A549 (cell line): ENCODE measurements around the gene SARS2. TPM values are rescaled to one million over a fixed set of nuclear protein-coding genes. Genes with fewer than 3 reads are reported as not detected.
A peak's percentile ranks its signal among the peaks of the same experiment; 100 is the strongest.

Source experiments
- ATAC-seq, 2 experiments: fragments of 200-7000 bp in 1 of 2; fragments of >200 bp in 1 of 2; cut with Nextera tagmentation in 1 of 2; cut with Tn5 transposase in 1 of 2; 3 replicates each; pipeline versions ENCODE4 v1.8.0 to v1.9.1; 2018 to 2020; ENCODE audit warnings: mild to moderate bottlenecking in 1 of 2, moderate library complexity in 1 of 2
- CTCF ChIA-PET: fragments of 300-600 bp; sonication (Branson Sonifier 250); formaldehyde crosslinking; extraction: SDS; loops from one replicate; lab custom pipeline; 2021; ENCODE audit warnings: antibody characterized with exemption, inconsistent platforms; lab: Yijun Ruan, JAX
- POLR2A ChIA-PET: fragments of 350-600 bp; formaldehyde crosslinking; extraction: SDS; loops from one replicate; lab custom pipeline; 2021; ENCODE audit warnings: antibody characterized with exemption, inconsistent platforms; lab: Yijun Ruan, JAX
- DNase-seq, 2 experiments: peaks; one replicate each; pipeline versions ENCODE4 v3.0.0 to v3.0.0-alpha.2; 2011 to 2016; ENCODE audit warnings: low read depth in 1 of 2, low spot score in 1 of 2
- FAIRE-seq: peaks from 2 replicates; lab custom pipeline; 2011; peaks lifted over from hg19 to GRCh38; lab: Jason Lieb, UNC
- H3K27ac ChIP-seq, 2 experiments: fragments of >200 bp; sonication (Bioruptor Twin); formaldehyde crosslinking; 3 replicates each; pipeline ENCODE4 v1.5.1; 2016 to 2017
- H3K4me1 ChIP-seq: fragments of >200 bp; sonication (Bioruptor Twin); formaldehyde crosslinking; 3 replicates; pipeline ENCODE4 v1.6.1; 2016
- H3K4me2 ChIP-seq: fragments of >200 bp; sonication (Bioruptor Twin); formaldehyde crosslinking; 3 replicates; pipeline ENCODE4 v1.6.1; 2016
- H3K4me3 ChIP-seq: fragments of >200 bp; sonication (Bioruptor Twin); formaldehyde crosslinking; 3 replicates; pipeline ENCODE4 v1.5.1; 2016
- H3K9me3 ChIP-seq: fragments of >200 bp; sonication (Bioruptor Twin); formaldehyde crosslinking; 3 replicates; pipeline ENCODE4 v1.6.1; 2016
- CBX2 ChIP-seq: fragments of 200-600 bp; sonication (generic); IDR thresholded peaks from 2 replicates; pipeline ENCODE4 v1.6.1; 2016; ENCODE audit warnings: low read depth, mild to moderate bottlenecking, borderline replicate concordance
- EHF ChIP-seq: fragments of 250-450 bp; sonication (Bioruptor Pico); IDR thresholded peaks from 2 replicates; pipeline ENCODE4 v1.5.0; 2020; ENCODE audit warnings: mild to moderate bottlenecking
- EHMT2 ChIP-seq: fragments of 200-600 bp; sonication (generic); IDR thresholded peaks from 2 replicates; pipeline ENCODE4 v1.6.1; 2016; ENCODE audit warnings: antibody characterized with exemption, low read depth, mild to moderate bottlenecking, moderate library complexity
- FOXS1 ChIP-seq: fragments of 250-450 bp; sonication (Bioruptor Pico); IDR thresholded peaks from 2 replicates; pipeline ENCODE4 v1.5.0; 2020; ENCODE audit warnings: mild to moderate bottlenecking, moderate library complexity
- HEYL ChIP-seq: fragments of 250-450 bp; sonication (Bioruptor Pico); IDR thresholded peaks from 2 replicates; pipeline ENCODE4 v1.8.0; 2021; ENCODE audit warnings: mild to moderate bottlenecking, moderate library complexity
- HOXA7 ChIP-seq: fragments of 250-450 bp; sonication (Bioruptor Pico); IDR thresholded peaks from 2 replicates; pipeline ENCODE4 v1.5.0; 2020; ENCODE audit warnings: mild to moderate bottlenecking, moderate library complexity
- JUN ChIP-seq, 2 experiments: fragments of >200 bp; sonication (Bioruptor Twin); formaldehyde crosslinking; IDR thresholded peaks; 2 replicates in 1 of 2; 3 replicates in 1 of 2; pipeline ENCODE4 v1.6.1; 2016 to 2017
- NFE2L2 ChIP-seq: fragments of 150-350 bp; conservative IDR thresholded peaks from 2 replicates; pipeline ENCODE4 v1.6.1; 2014; ENCODE audit warnings: low read length
- PHF8 ChIP-seq: fragments of 200-600 bp; sonication (generic); IDR thresholded peaks from 2 replicates; pipeline ENCODE4 v1.6.1; 2016; ENCODE audit warnings: low read depth, mild to moderate bottlenecking, antibody characterized with exemption, moderate library complexity, borderline replicate concordance
- POLR2A ChIP-seq: IDR thresholded peaks from 2 replicates; pipeline ENCODE4 v1.6.1; 2012; ENCODE audit warnings: mild to moderate bottlenecking, low read length
- POLR2AphosphoS2 ChIP-seq: conservative IDR thresholded peaks from 2 replicates; pipeline ENCODE4 v1.6.1; 2012; ENCODE audit warnings: low read length, improper control_type of control experiment, inconsistent platforms
- RAD21 ChIP-seq, 2 experiments: fragments of >200 bp in 1 of 2; sonication (Bioruptor Twin) in 1 of 2; formaldehyde crosslinking in 1 of 2; IDR thresholded peaks in 1 of 2; conservative IDR thresholded peaks in 1 of 2; 2 replicates in 1 of 2; 3 replicates in 1 of 2; pipeline ENCODE4 v1.6.1; 2012 to 2018; ENCODE audit warnings: inconsistent platforms in 1 of 2
- RCOR1 ChIP-seq: fragments of 150-350 bp; IDR thresholded peaks from 2 replicates; pipeline ENCODE4 v1.6.1; 2014; ENCODE audit warnings: antibody characterized with exemption, low read length, low read depth
- SMC3 ChIP-seq: fragments of >200 bp; sonication (Bioruptor Twin); formaldehyde crosslinking; IDR thresholded peaks from 3 replicates; pipeline ENCODE4 v1.6.1; 2018; ENCODE audit warnings: inconsistent platforms
- ZFP36 ChIP-seq: fragments of 450-650 bp; IDR thresholded peaks from 2 replicates; pipeline ENCODE4 v1.6.1; 2014; ENCODE audit warnings: borderline replicate concordance; ENCODE audit not compliant: partially characterized antibody
- ZSCAN20 ChIP-seq: fragments of 250-450 bp; sonication (Bioruptor Pico); IDR thresholded peaks from 2 replicates; pipeline ENCODE4 v1.8.0; 2022; ENCODE audit warnings: mild to moderate bottlenecking, moderate library complexity
- WGBS: methylation state at CpG from one replicate; pipeline ENCODE4 v1.1.6; 2017; ENCODE audit errors: missing lambda C conversion rate; 5-methylcytosine and 5-hydroxymethylcytosine counted together
- polyA plus RNA-seq, 4 experiments: library from polyadenylated mRNA; depleted of rRNA in 3 of 4; stranded (reverse); fragments of >200 nt; fragmentation: RNase III in 1 of 4; extraction: RNeasy Plus Mini Kit Qiagen cat#74134 plus additional on column Dnase treatment in 1 of 4; gene quantifications; 2 replicates in 3 of 4; 3 replicates in 1 of 4; pipeline ENCODE4 v1.2.3, GENCODE V29; 2011 to 2017
- TF ChIP-seq, protein P1 (sequence below): fragments of >200 bp; sonication (Bioruptor Twin); formaldehyde crosslinking; IDR thresholded peaks from 3 replicates; pipeline ENCODE4 v1.5.1; 2016
- TF ChIP-seq, protein P2 (sequence below): IDR thresholded peaks from 2 replicates; pipeline ENCODE4 v1.6.1; 2012
- TF ChIP-seq, protein P3 (sequence below): fragments of 200-600 bp; sonication (generic); IDR thresholded peaks from 2 replicates; pipeline ENCODE4 v1.6.1; 2016; ENCODE audit warnings: antibody characterized with exemption, mild to moderate bottlenecking, moderate library complexity
- TF ChIP-seq, protein P4 (sequence below): IDR thresholded peaks from 2 replicates; pipeline ENCODE4 v1.6.1; 2012

The SARS2 gene
- polyA plus RNA-seq, 2 of the 4 experiments (the other 2 are of a cell fraction) = 46.1 to 93.4 TPM

DNA sequence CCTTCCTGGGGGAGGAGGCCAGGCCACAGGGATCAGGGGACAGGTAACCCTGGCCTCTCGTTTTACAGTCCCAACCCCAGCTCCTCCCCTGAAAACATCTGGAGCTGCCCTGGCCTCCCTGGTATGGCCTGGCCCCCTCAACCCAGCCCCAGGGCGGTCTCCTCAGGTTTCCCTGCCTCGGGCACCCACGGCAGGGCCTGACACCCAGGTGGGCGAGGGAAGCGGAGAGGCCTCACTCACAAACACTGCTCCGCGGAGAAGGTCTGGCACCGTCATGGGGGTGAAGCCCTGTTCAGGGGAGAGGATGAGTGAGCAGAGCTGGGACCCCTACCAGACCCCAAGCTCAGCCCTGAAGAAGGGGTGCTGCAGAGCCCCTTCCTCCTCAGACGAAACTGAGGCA is 12.0 kb downstream of the SARS2 start (continued):
- no peak for TF ChIP-seq PHF8
- TF ChIP-seq, protein P1, sequence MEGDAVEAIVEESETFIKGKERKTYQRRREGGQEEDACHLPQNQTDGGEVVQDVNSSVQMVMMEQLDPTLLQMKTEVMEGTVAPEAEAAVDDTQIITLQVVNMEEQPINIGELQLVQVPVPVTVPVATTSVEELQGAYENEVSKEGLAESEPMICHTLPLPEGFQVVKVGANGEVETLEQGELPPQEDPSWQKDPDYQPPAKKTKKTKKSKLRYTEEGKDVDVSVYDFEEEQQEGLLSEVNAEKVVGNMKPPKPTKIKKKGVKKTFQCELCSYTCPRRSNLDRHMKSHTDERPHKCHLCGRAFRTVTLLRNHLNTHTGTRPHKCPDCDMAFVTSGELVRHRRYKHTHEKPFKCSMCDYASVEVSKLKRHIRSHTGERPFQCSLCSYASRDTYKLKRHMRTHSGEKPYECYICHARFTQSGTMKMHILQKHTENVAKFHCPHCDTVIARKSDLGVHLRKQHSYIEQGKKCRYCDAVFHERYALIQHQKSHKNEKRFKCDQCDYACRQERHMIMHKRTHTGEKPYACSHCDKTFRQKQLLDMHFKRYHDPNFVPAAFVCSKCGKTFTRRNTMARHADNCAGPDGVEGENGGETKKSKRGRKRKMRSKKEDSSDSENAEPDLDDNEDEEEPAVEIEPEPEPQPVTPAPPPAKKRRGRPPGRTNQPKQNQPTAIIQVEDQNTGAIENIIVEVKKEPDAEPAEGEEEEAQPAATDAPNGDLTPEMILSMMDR = no peak

DNA sequence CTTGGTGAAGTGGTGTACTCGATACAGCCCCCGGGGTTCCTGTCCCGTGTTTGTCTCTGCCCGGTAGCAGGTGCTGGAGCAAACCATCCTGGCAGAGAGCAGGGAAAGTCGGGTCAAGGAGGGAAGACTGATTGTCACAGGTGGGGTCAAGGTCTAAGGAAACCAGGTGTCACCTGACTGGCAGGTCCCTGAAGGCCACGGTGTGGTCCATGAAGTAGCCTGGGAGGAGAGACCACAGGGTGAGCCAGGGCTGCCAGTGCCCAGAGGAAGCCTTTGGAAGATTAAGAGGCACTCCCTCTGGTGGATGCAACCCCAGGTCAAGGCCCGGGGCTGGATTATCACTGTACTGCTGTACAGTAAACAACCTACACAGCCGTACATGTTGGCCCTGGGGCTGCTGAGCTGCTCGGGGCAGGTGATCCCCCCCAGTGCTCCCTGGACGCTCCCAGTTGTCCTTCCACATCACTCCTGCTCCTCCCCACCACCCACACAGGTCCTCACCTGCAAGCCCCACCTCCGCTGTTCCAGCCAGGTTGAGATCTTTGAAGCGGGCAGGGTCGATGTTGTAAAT is 12.6 kb downstream of the SARS2 start:
- WGBS = 53% methylated on average over 13 of the region's 13 CpGs
- FAIRE-seq = peak; percentile 96
- ChIA-PET POLR2A (interaction anchor here (0.7 to 4.0 kb wide), 2 partner anchors 13 to 515 kb away, joined by 3 to 20 read pairs; partner anchors contain the start of genes FAM98C, MRPS12 and SARS2), CTCF (interaction anchor here (0.8 to 4.1 kb wide), 25 partner anchors 11 to 515 kb away, joined by 3 to 105 read pairs (median 5); partner anchors contain the start of genes FAM98C, HNRNPL, MRPS12 and NFKBIB)
- ATAC-seq = peak; percentile 72 to 84
- H3K4me3 ChIP-seq = no peak overlapping the region
- H3K9me3 ChIP-seq = no peaks in the 10 kb centered on the region
- peak overlapping the region in 1 of 2 experiments; percentile 14; a peak in 1 of 6 replicates for H3K27ac ChIP-seq
- TF ChIP-seq HOXA7 (CRISPR knock-in tag) = no peak
- TF ChIP-seq CBX2 = no peak
- TF ChIP-seq POLR2A = no peak
- TF ChIP-seq SMC3 = peak; percentile 65
- TF ChIP-seq, protein P1 = peak; percentile 49
- TF ChIP-seq JUN (IDR thresholded peaks at IDR 0.05) = no peak
- no peak for TF ChIP-seq EHF (CRISPR knock-in tag)
- TF ChIP-seq, protein P2, sequence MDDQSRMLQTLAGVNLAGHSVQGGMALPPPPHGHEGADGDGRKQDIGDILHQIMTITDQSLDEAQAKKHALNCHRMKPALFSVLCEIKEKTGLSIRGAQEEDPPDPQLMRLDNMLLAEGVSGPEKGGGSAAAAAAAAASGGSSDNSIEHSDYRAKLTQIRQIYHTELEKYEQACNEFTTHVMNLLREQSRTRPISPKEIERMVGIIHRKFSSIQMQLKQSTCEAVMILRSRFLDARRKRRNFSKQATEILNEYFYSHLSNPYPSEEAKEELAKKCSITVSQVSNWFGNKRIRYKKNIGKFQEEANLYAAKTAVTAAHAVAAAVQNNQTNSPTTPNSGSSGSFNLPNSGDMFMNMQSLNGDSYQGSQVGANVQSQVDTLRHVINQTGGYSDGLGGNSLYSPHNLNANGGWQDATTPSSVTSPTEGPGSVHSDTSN = 0 out of 2 replicates have a peak, but pooled peaks have one; percentile 42
- peak; percentile 48 to 59 for TF ChIP-seq RAD21 (conservative IDR thresholded peaks at IDR 0.05 in 1 of 2, IDR thresholded peaks at IDR 0.05 in 1 of 2)
- TF ChIP-seq EHMT2 = no peak
- no peak for TF ChIP-seq NFE2L2
- no peak for TF ChIP-seq ZSCAN20 (CRISPR knock-in tag)
- TF ChIP-seq ZFP36 = no peak
- peak; percentile 74; the same call in 1 of the 2 replicates for TF ChIP-seq POLR2AphosphoS2
- TF ChIP-seq RCOR1 = no peak
- TF ChIP-seq HEYL = no peak
- TF ChIP-seq, protein P3, sequence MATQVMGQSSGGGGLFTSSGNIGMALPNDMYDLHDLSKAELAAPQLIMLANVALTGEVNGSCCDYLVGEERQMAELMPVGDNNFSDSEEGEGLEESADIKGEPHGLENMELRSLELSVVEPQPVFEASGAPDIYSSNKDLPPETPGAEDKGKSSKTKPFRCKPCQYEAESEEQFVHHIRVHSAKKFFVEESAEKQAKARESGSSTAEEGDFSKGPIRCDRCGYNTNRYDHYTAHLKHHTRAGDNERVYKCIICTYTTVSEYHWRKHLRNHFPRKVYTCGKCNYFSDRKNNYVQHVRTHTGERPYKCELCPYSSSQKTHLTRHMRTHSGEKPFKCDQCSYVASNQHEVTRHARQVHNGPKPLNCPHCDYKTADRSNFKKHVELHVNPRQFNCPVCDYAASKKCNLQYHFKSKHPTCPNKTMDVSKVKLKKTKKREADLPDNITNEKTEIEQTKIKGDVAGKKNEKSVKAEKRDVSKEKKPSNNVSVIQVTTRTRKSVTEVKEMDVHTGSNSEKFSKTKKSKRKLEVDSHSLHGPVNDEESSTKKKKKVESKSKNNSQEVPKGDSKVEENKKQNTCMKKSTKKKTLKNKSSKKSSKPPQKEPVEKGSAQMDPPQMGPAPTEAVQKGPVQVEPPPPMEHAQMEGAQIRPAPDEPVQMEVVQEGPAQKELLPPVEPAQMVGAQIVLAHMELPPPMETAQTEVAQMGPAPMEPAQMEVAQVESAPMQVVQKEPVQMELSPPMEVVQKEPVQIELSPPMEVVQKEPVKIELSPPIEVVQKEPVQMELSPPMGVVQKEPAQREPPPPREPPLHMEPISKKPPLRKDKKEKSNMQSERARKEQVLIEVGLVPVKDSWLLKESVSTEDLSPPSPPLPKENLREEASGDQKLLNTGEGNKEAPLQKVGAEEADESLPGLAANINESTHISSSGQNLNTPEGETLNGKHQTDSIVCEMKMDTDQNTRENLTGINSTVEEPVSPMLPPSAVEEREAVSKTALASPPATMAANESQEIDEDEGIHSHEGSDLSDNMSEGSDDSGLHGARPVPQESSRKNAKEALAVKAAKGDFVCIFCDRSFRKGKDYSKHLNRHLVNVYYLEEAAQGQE = no peak
- TF ChIP-seq, protein P4, sequence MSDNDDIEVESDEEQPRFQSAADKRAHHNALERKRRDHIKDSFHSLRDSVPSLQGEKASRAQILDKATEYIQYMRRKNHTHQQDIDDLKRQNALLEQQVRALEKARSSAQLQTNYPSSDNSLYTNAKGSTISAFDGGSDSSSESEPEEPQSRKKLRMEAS = no peak
- TF ChIP-seq FOXS1 = no peak
- DNase-seq = peak; percentile 75 to 90
- no peak overlapping the region for H3K4me2 ChIP-seq
- H3K4me1 ChIP-seq = 0 out of 3 replicates have a peak, but pooled peaks cover 5% of the 10 kb centered on the region
